Measurements from ENCODE around the gene ABCA5.

ABCA5 gene

GRCh38 chr17:69327060-69327831 lies at the start of gene ABCA5:
Gene ABCA5 (minus strand): TSS chr17:69327133. CDS start chr17:69314415, 12,718 bp downstream.
- DNase-seq = peak; percentile 78 to 89

- DNase-seq = no peak
Observed at GRCh38 chr17:69375229-69375628, 48.3 kb upstream of the ABCA5 start.

- DNase-seq = no peak
Observed at GRCh38 chr17:69373069-69373468, 46.1 kb upstream of the ABCA5 start.

- no peak for DNase-seq
Observed at GRCh38 chr17:69367298-69367697, 40.4 kb upstream of the ABCA5 start.

DNA sequence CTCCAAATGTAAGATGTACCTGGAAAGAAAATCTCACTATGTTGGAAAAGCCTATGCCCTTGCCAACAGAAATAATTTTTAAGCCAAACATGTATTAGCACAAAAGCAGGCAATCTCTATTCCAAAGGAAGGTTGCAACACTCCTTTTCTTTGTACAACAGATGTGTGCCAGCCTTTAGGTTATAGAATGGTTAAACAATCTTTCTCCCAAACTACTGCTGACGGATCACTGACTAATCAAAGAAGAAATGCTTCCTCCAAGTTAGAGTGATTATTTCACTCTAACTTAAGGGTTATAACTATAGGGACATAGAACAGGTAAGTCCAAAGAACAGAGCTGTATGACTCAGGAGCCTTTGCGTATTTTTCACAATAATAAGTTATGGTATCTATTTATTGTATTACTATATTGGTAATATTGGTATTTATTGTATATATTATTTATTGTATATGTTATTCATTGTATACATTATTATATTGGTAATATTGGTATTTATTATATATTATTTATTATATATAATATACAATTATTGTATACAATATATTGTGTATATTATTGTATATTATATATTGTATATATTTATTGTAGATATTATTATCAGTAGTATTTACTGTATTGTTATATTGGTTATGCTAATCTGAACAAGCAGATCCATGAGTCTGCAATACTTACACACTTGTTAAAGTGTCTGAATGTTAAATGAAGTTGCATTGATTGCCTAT lies 36.7 kb upstream of the ABCA5 start:
- no peak for DNase-seq

DNA sequence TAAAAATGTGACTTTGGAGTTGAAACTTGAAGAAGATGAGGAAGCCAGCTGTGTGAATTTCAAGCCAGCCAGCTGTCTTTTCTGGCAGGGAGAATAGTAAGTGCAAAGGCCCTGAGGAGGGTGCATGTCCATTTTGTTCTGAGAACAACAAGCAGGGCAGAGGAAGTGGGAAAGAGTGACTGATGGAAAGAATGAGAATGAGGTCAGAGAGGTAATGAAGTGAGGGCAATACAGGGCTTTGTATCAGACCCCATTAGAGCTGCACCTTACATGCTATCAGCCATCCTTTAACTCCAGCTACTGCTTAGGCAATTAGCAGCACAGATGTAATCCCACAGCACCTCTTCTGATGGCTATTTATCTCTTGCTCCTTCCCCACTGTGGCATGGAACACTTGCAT lies 34.2 kb upstream of the ABCA5 start:
- DNase-seq = no peak

GRCh38 chr17:69358688-69359596 lies 32.0 kb upstream of the ABCA5 start:
- DNase-seq = peak in 1 of 2 experiments; percentile 10

DNA sequence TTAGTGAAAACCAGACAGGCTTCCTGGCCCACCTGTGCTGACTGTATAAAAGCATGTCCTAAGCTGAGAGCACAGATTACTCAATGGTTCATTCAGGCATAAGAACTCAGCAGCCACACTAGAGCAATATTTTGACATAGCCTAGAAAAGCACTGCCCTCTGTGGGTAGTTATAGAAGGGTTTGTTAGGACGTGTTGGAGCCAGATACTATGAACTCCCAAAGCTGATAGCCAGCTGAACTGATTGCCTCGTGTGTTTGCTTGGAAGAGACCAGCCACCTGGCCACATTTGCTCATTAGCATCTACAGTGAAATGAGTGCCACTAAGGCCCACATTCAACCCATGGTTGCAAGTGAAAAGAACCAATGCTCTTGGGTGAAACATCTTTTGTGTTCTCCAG lies 30.8 kb upstream of the ABCA5 start:
- no peak for DNase-seq

DNA sequence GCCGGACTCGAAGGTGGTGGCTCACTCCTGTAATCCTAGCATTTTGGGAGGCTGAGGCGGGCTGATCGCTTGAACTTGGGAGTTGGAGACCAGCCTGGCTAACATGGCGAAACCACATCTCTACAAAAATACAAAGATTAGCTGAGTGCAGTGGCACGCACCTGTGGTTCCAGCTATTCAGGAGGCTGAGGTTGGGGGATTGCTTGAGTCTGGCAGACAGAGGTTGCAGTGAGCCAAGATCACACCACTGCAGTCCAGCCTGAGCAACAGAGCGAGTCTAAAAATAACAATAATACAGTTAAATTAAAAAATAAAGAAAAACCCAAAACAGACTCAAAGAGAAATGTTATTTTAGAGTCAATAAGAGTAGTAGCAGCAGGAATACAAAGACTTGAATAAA lies 29.7 kb upstream of the ABCA5 start:
- DNase-seq = no peak

DNA sequence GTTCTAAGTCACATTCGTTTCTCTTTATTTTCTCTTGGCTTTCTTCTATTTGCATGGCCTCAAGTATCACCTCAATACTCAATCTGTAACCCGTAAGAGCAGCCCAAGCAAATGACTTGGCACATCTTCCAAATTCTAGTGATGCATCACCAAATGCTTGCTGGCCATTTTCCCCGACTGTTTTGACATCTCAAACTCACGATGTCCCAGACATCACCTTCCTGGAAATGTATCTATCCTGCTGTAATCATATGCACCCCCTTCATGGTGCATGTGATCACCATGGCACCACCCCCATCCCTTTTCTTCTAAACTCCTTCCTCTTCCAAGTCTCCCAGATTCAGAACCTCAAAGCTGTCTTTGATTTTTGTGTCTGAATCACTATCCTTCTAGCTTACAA lies 24.0 kb upstream of the ABCA5 start:
- DNase-seq = no peak

DNA sequence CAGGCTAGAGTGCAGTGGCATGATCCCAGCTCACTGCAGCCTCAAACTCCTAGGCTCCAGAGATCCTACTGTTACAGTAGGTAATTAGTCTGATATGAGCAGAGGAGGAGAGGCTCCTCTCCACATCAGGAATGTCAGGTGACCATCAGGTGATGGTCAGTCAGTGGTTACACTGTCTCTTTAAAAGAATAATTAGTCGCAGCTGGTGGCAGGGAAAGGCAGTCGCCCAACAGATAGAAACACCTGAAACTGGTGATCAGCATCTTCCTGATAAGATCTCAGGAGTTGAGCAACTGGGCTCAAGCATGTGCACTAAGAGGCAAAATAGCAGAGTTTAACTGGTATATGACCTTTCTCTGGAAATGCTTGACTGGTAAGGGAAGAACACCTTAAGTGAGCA lies 21.5 kb upstream of the ABCA5 start:
- no peak for DNase-seq

DNA sequence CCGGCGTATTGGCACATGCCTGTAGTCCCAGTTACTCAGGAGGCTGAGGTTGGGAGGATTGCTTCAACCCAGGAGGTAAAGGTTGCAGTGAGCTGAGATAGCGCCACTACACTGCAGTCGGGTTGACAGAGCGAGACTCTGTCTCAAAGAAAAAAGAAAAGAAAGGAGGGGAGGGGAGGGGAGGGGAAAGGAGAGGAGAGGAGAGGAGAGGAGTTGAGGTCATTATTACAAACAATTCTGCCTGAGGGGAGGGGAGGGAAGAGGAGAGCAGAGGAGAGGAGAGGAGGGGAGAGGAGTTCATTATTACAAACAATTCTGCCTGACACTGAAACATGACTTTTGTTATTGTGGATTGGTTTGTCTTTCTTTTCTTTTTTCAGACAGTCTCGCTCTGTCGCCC lies 19.8 kb upstream of the ABCA5 start:
- no peak for DNase-seq

- DNase-seq = no peak
Observed at GRCh38 chr17:69344939-69345338, 18.0 kb upstream of the ABCA5 start.

- no peak for DNase-seq
Observed at GRCh38 chr17:69342896-69343644, 16.1 kb upstream of the ABCA5 start.

DNA sequence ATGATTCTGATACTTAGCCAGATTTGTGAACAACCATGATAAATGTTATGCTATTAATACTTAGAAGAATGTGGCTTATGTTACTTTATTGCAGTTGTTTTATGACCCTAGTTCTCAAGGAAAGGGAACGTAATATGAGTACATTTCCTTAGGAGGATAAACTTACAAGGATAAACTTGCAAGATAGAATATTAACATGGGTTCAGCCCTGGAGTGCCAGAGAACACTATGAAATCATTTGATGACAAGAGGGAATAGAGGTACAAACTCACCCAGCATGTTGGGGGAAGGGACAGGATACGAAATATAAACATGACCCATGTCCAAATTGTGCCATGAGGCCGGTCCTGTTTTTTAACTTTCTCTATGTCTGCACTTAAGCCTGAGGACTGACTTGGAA lies 13.0 kb upstream of the ABCA5 start:
- DNase-seq = no peak

GRCh38 chr17:69336996-69337395 lies 10.1 kb upstream of the ABCA5 start:
- DNase-seq = no peak

- no peak for DNase-seq
Observed at GRCh38 chr17:69336580-69336979, 9.6 kb upstream of the ABCA5 start.

DNA sequence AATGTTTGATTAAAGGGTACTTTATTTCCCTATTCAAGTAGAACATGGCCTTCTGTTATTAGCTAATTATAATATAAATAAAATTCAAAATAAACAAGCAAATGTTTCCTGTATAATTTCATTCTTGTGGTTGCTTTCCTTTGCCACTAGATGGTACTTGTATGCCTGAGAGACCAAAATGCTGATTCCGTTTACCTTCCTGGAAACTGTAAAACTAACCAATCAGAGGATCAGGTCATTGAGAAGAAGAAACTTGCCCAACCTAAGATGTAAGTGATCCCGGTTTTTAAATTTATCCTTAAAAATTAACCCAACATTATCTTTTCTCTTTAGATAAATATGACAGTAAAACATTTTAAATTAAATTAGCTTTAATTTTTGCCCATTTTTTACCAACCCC lies 8.1 kb upstream of the ABCA5 start:
- DNase-seq = no peak

GRCh38 chr17:69333561-69333960 lies 6.6 kb upstream of the ABCA5 start:
- no peak for DNase-seq

DNA sequence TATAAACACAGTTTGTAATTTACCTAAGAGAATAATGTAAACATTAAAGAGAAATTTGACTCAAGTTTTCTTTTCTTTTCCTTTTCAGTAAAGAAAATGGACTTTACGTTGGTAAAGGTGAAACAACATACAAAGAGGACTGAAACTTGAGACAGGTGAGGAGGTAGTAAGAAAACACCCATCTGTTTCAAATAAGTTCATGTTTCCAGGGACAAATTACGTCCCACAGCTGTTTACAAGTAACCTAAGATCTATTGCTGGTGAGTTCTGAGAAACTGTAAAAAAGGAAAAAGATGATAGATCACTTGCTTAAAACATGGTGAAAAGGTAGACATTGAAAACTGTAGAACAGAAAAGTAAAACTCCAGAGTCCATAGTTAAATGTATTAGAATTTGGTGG lies 4.8 kb upstream of the ABCA5 start:
- no peak for DNase-seq

DNA sequence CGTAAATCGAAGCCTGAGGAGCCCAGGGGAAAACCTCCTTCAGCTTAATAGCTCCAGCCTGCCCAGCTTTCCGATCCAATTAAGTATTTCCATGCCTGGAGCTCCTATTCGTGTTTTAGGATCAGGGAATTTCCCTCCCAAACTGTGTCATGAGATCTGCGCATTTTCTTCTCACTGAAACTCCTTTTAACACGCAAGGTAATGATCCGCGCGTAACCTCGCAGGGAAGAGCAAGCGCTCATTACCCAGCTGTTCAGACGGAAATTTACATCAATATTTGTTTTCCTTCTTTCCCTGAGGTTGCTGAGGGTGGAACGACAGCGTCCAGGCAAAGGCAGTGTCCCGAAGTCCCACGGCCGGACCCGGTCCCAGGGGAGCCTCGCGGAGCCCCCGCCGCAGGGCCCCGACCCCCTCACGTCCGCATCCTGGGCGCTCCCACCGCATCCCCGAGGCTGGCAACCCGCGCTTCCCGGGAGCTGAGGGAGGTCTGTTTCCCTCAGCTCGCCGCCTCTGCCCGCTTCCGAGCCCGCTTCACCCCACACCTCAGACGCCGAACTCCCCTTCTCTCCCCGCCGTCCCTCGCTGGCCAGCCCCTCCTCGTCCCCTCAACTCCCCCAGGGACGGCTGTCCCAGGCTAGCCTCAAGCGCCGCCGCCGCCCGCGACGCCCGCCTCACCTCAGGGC lies 415 bp downstream of the ABCA5 start:
- no peak for DNase-seq
